ENCODE data around the gene ABCC9. TPM values are rescaled to one million over a fixed set of nuclear protein-coding genes. Genes with fewer than 3 reads are reported as not detected.

The ABCC9 gene
- total RNA-seq, 2 donors from 2014 or later, result 0.22 TPM; not detected in 1

GRCh38 chr12:21973221-21973620, 32.0 kb upstream of the ABCC9 start:
- H3K36me3 Mint-ChIP-seq (ENCODE audit: low read depth), result no peaks in the 10 kb centered on the region
- peaks cover 14% of the 10 kb centered on the region for H3K4me1 Mint-ChIP-seq
- Histone ChIP-seq H3K36me3 (ENCODE audit: control insufficient read depth, insufficient read depth, low read length) (no peaks in the 10 kb centered on the region), H3K27ac (ENCODE audit: low read depth, low read length) (no peak overlapping the region), H3K9ac (ENCODE audit: extremely low read depth, low read length, poor library complexity, severe bottlenecking) (no peak overlapping the region), H3K4me3 (ENCODE audit: low read length) (no peak overlapping the region), H3K4me1 (ENCODE audit: control insufficient read depth, insufficient read depth, low read length) (peaks cover 7% of the 10 kb centered on the region), H3K27me3 (ENCODE audit: control insufficient read depth, insufficient read depth, low read length, poor library complexity, severe bottlenecking) (no peaks in the 10 kb centered on the region), H3K9me3 (ENCODE audit: control insufficient read depth, low read length) (no peaks in the 10 kb centered on the region)
- H3K27me3 Mint-ChIP-seq (ENCODE audit: insufficient read depth), result no peaks in the 10 kb centered on the region
- no peaks in the 10 kb centered on the region for H3K9me3 Mint-ChIP-seq
- DNase-seq, result no peak
- no peak overlapping the region for H3K4me3 Mint-ChIP-seq
- TF ChIP-seq CTCF (conservative IDR thresholded peaks at IDR 0.05), result no peak
- no peak overlapping the region for H3K27ac Mint-ChIP-seq

- Histone ChIP-seq H3K36me3 (ENCODE audit: control insufficient read depth, insufficient read depth, low read length) (no peaks in the 10 kb centered on the region), H3K9ac (ENCODE audit: extremely low read depth, low read length, poor library complexity, severe bottlenecking) (no peak overlapping the region), H3K27me3 (ENCODE audit: control insufficient read depth, insufficient read depth, low read length, poor library complexity, severe bottlenecking) (no peaks in the 10 kb centered on the region), H3K4me3 (ENCODE audit: low read length) (no peak overlapping the region), H3K9me3 (ENCODE audit: control insufficient read depth, low read length) (no peaks in the 10 kb centered on the region), H3K4me1 (ENCODE audit: control insufficient read depth, insufficient read depth, low read length) (peaks cover 7% of the 10 kb centered on the region), H3K27ac (ENCODE audit: low read depth, low read length) (no peak overlapping the region)
- peaks cover 2% of the 10 kb centered on the region for H3K27me3 Mint-ChIP-seq (ENCODE audit: insufficient read depth)
- H3K4me1 Mint-ChIP-seq, result peaks cover 14% of the 10 kb centered on the region
- H3K27ac Mint-ChIP-seq, result no peak overlapping the region
- 95 to 100% methylated on average over 2 to 4 of the region's 4 CpGs for WGBS, 2 experiments (ENCODE audit: insufficient coverage in 1 of 2, insufficient read length in 1 of 2)
- no peaks in the 10 kb centered on the region for H3K36me3 Mint-ChIP-seq (ENCODE audit: low read depth)
- H3K4me3 Mint-ChIP-seq, result no peak overlapping the region
- no peak for TF ChIP-seq CTCF (conservative IDR thresholded peaks at IDR 0.05)
- no peak for DNase-seq
- H3K9me3 Mint-ChIP-seq, result peaks cover 9% of the 10 kb centered on the region
Observed at GRCh38 chr12:21972055-21972454, 30.8 kb upstream of the ABCC9 start.

GRCh38 chr12:21971344-21971743, 30.1 kb upstream of the ABCC9 start:
- no peak overlapping the region for H3K9ac ChIP-seq (ENCODE audit: extremely low read depth, low read length, poor library complexity, severe bottlenecking)
- 21% methylated on average over 1 of the region's 1 CpG; no CpG with 5 or more reads in 1 of the 2 experiments for WGBS, 2 experiments (ENCODE audit: insufficient coverage in 1 of 2, insufficient read length in 1 of 2)
- H3K27ac Mint-ChIP-seq, result peak overlapping the region; percentile 74
- peaks cover 13% of the 10 kb centered on the region for H3K4me1 Mint-ChIP-seq
- TF ChIP-seq CTCF (conservative IDR thresholded peaks at IDR 0.05), result peak; percentile 22
- H3K4me3 Mint-ChIP-seq, result no peak overlapping the region
- no peaks in the 10 kb centered on the region for H3K36me3 Mint-ChIP-seq (ENCODE audit: low read depth)
- H3K9me3 ChIP-seq (ENCODE audit: control insufficient read depth, low read length), result no peaks in the 10 kb centered on the region
- peaks cover 2% of the 10 kb centered on the region for H3K27me3 Mint-ChIP-seq (ENCODE audit: insufficient read depth)
- H3K27me3 ChIP-seq (ENCODE audit: control insufficient read depth, insufficient read depth, low read length, poor library complexity, severe bottlenecking), result no peaks in the 10 kb centered on the region
- no peak overlapping the region for H3K27ac ChIP-seq (ENCODE audit: low read depth, low read length)
- H3K4me1 ChIP-seq (ENCODE audit: control insufficient read depth, insufficient read depth, low read length), result peaks cover 7% of the 10 kb centered on the region
- DNase-seq, result peak; percentile 82
- peaks cover 9% of the 10 kb centered on the region for H3K9me3 Mint-ChIP-seq
- no peaks in the 10 kb centered on the region for H3K36me3 ChIP-seq (ENCODE audit: control insufficient read depth, insufficient read depth, low read length)
- no peak overlapping the region for H3K4me3 ChIP-seq (ENCODE audit: low read length)
